ENCODE measurements around the gene CD6.

The CD6 gene

GRCh38 chr11:61056571-61056970, 85.1 kb downstream of the CD6 start:
- no peak overlapping the region for H2AK5ac ChIP-seq (ENCODE audit: low read length)
- no peaks in the 10 kb centered on the region for H3K4me1 ChIP-seq (ENCODE audit: control insufficient read depth, low read depth, low read length)
- no peak overlapping the region for H3K4ac ChIP-seq (ENCODE audit: low read depth, low read length)
- H3K18ac ChIP-seq (ENCODE audit: low read length) = no peak overlapping the region
- DNase-seq = peak; percentile 53
- H3K79me1 ChIP-seq (ENCODE audit: low read length) = no peaks in the 10 kb centered on the region
- H2BK15ac ChIP-seq (replicated peaks; ENCODE audit: low read depth) = no peak overlapping the region
- H3K4me3 ChIP-seq (ENCODE audit: low read length) = no peak overlapping the region
- H2BK120ac ChIP-seq (ENCODE audit: low read depth, low read length) = no peak overlapping the region
- H4K8ac ChIP-seq (ENCODE audit: low read depth, low read length) = no peak overlapping the region
- no peaks in the 10 kb centered on the region for H3K79me2 ChIP-seq (ENCODE audit: control insufficient read depth, insufficient read depth, low read length)
- H3K27ac ChIP-seq (ENCODE audit: low read depth, low read length) = no peak overlapping the region
- no peaks in the 10 kb centered on the region for H3K27me3 ChIP-seq (ENCODE audit: insufficient read depth, low read length, poor library complexity)
- H3K9ac ChIP-seq (ENCODE audit: low read length) = no peak overlapping the region
- no peak overlapping the region for H2BK5ac ChIP-seq (ENCODE audit: low read length)
- no peak overlapping the region for H4K5ac ChIP-seq (ENCODE audit: low read length)
- H3K56ac ChIP-seq (ENCODE audit: low read length) = no peak overlapping the region
- H3K36me3 ChIP-seq (ENCODE audit: control insufficient read depth, insufficient read depth, low read length) = no peaks in the 10 kb centered on the region
- no peak overlapping the region for H3K4me2 ChIP-seq (ENCODE audit: low read length)
- WGBS (ENCODE audit: extremely low coverage, insufficient coverage, low lambda C conversion rate) = no CpG with 5 or more reads among the region's 6 CpGs
- no peak overlapping the region for H3K23ac ChIP-seq (ENCODE audit: low read length)

- no peak for DNase-seq
- WGBS (ENCODE audit: extremely low coverage, insufficient coverage, low lambda C conversion rate) = no CpG with 5 or more reads among the region's 7 CpGs
- no peaks in the 10 kb centered on the region for H3K36me3 ChIP-seq (ENCODE audit: control insufficient read depth, insufficient read depth, low read length)
- no peak overlapping the region for H2BK120ac ChIP-seq (ENCODE audit: low read depth, low read length)
- H3K27ac ChIP-seq (ENCODE audit: low read depth, low read length) = no peak overlapping the region
- no peak overlapping the region for H2BK15ac ChIP-seq (replicated peaks; ENCODE audit: low read depth)
- H3K23ac ChIP-seq (ENCODE audit: low read length) = no peak overlapping the region
- H3K9ac ChIP-seq (ENCODE audit: low read length) = no peak overlapping the region
- H3K4me1 ChIP-seq (ENCODE audit: control insufficient read depth, low read depth, low read length) = no peaks in the 10 kb centered on the region
- H3K79me1 ChIP-seq (ENCODE audit: low read length) = no peaks in the 10 kb centered on the region
- no peak overlapping the region for H4K5ac ChIP-seq (ENCODE audit: low read length)
- H3K4me2 ChIP-seq (ENCODE audit: low read length) = no peak overlapping the region
- no peak overlapping the region for H3K18ac ChIP-seq (ENCODE audit: low read length)
- H2BK5ac ChIP-seq (ENCODE audit: low read length) = no peak overlapping the region
- H3K79me2 ChIP-seq (ENCODE audit: control insufficient read depth, insufficient read depth, low read length) = no peaks in the 10 kb centered on the region
- no peak overlapping the region for H3K4me3 ChIP-seq (ENCODE audit: low read length)
- no peaks in the 10 kb centered on the region for H3K27me3 ChIP-seq (ENCODE audit: insufficient read depth, low read length, poor library complexity)
- no peak overlapping the region for H2AK5ac ChIP-seq (ENCODE audit: low read length)
- no peak overlapping the region for H3K4ac ChIP-seq (ENCODE audit: low read depth, low read length)
- H4K8ac ChIP-seq (ENCODE audit: low read depth, low read length) = no peak overlapping the region
- H3K56ac ChIP-seq (ENCODE audit: low read length) = no peak overlapping the region
Measured at GRCh38 chr11:61056981-61057380, 85.5 kb downstream of the CD6 start.

- Histone ChIP-seq H3K56ac (ENCODE audit: low read length) (no peak overlapping the region), H3K4me3 (ENCODE audit: low read length) (no peak overlapping the region), H4K8ac (ENCODE audit: low read depth, low read length) (no peak overlapping the region), H2BK5ac (ENCODE audit: low read length) (no peak overlapping the region), H3K23ac (ENCODE audit: low read length) (no peak overlapping the region), H2BK15ac (replicated peaks; ENCODE audit: low read depth) (no peak overlapping the region), H3K27me3 (ENCODE audit: insufficient read depth, low read length, poor library complexity) (no peaks in the 10 kb centered on the region), H4K5ac (ENCODE audit: low read length) (no peak overlapping the region), H2BK120ac (ENCODE audit: low read depth, low read length) (no peak overlapping the region), H3K79me1 (ENCODE audit: low read length) (no peaks in the 10 kb centered on the region), H2AK5ac (ENCODE audit: low read length) (no peak overlapping the region), H3K27ac (ENCODE audit: low read depth, low read length) (no peak overlapping the region), H3K4ac (ENCODE audit: low read depth, low read length) (no peak overlapping the region), H3K79me2 (ENCODE audit: control insufficient read depth, insufficient read depth, low read length) (no peaks in the 10 kb centered on the region), H3K18ac (ENCODE audit: low read length) (no peak overlapping the region), H3K9ac (ENCODE audit: low read length) (no peak overlapping the region), H3K36me3 (ENCODE audit: control insufficient read depth, insufficient read depth, low read length) (no peaks in the 10 kb centered on the region), H3K4me2 (ENCODE audit: low read length) (no peak overlapping the region), H3K4me1 (ENCODE audit: control insufficient read depth, low read depth, low read length) (no peaks in the 10 kb centered on the region)
- no peak for DNase-seq
- WGBS (ENCODE audit: extremely low coverage, insufficient coverage, low lambda C conversion rate) = no CpG with 5 or more reads among the region's 12 CpGs
Measured at GRCh38 chr11:61057615-61058014, 86.1 kb downstream of the CD6 start.

- Histone ChIP-seq H3K4me2 (ENCODE audit: low read length) (no peak overlapping the region), H2AK5ac (ENCODE audit: low read length) (no peak overlapping the region), H2BK15ac (replicated peaks; ENCODE audit: low read depth) (no peak overlapping the region), H3K9ac (ENCODE audit: low read length) (no peak overlapping the region), H3K23ac (ENCODE audit: low read length) (no peak overlapping the region), H2BK120ac (ENCODE audit: low read depth, low read length) (no peak overlapping the region), H3K79me1 (ENCODE audit: low read length) (no peaks in the 10 kb centered on the region), H3K79me2 (ENCODE audit: control insufficient read depth, insufficient read depth, low read length) (no peaks in the 10 kb centered on the region), H4K5ac (ENCODE audit: low read length) (no peak overlapping the region), H3K27me3 (ENCODE audit: insufficient read depth, low read length, poor library complexity) (no peaks in the 10 kb centered on the region), H4K8ac (ENCODE audit: low read depth, low read length) (no peak overlapping the region), H2BK5ac (ENCODE audit: low read length) (no peak overlapping the region), H3K18ac (ENCODE audit: low read length) (no peak overlapping the region), H3K4me3 (ENCODE audit: low read length) (no peak overlapping the region), H3K4ac (ENCODE audit: low read depth, low read length) (no peak overlapping the region), H3K27ac (ENCODE audit: low read depth, low read length) (no peak overlapping the region), H3K36me3 (ENCODE audit: control insufficient read depth, insufficient read depth, low read length) (no peaks in the 10 kb centered on the region), H3K56ac (ENCODE audit: low read length) (no peak overlapping the region), H3K4me1 (ENCODE audit: control insufficient read depth, low read depth, low read length) (no peaks in the 10 kb centered on the region)
- WGBS (ENCODE audit: extremely low coverage, insufficient coverage, low lambda C conversion rate) = no CpG with 5 or more reads among the region's 14 CpGs
- DNase-seq = no peak
Measured at GRCh38 chr11:61058583-61059259, 87.2 kb downstream of the CD6 start.

- Histone ChIP-seq H2BK15ac (replicated peaks; ENCODE audit: low read depth) (no peak overlapping the region), H4K8ac (ENCODE audit: low read depth, low read length) (no peak overlapping the region), H3K36me3 (ENCODE audit: control insufficient read depth, insufficient read depth, low read length) (no peaks in the 10 kb centered on the region), H2AK5ac (ENCODE audit: low read length) (no peak overlapping the region), H3K4ac (ENCODE audit: low read depth, low read length) (no peak overlapping the region), H3K23ac (ENCODE audit: low read length) (no peak overlapping the region), H2BK120ac (ENCODE audit: low read depth, low read length) (no peak overlapping the region), H3K4me2 (ENCODE audit: low read length) (no peak overlapping the region), H3K4me3 (ENCODE audit: low read length) (no peak overlapping the region), H3K56ac (ENCODE audit: low read length) (no peak overlapping the region), H3K4me1 (ENCODE audit: control insufficient read depth, low read depth, low read length) (no peaks in the 10 kb centered on the region), H4K5ac (ENCODE audit: low read length) (no peak overlapping the region), H2BK5ac (ENCODE audit: low read length) (no peak overlapping the region), H3K79me1 (ENCODE audit: low read length) (no peaks in the 10 kb centered on the region), H3K18ac (ENCODE audit: low read length) (no peak overlapping the region), H3K79me2 (ENCODE audit: control insufficient read depth, insufficient read depth, low read length) (no peaks in the 10 kb centered on the region), H3K27me3 (ENCODE audit: insufficient read depth, low read length, poor library complexity) (no peaks in the 10 kb centered on the region), H3K27ac (ENCODE audit: low read depth, low read length) (no peak overlapping the region), H3K9ac (ENCODE audit: low read length) (no peak overlapping the region)
- WGBS (ENCODE audit: extremely low coverage, insufficient coverage, low lambda C conversion rate) = no CpG with 5 or more reads among the region's 8 CpGs
- DNase-seq = no peak
Measured at GRCh38 chr11:61059260-61059752, 87.8 kb downstream of the CD6 start.

All from mesendoderm (in vitro differentiated cells).